ENCODE results near the gene HERC5. TPM values are rescaled to one million over a fixed set of nuclear protein-coding genes. Genes with fewer than 3 reads are reported as not detected.

Gene HERC5
- polyA plus RNA-seq, 2 of the 4 experiments (the other 2 are of a cell fraction), result 4.3 to 5.1 TPM

DNA sequence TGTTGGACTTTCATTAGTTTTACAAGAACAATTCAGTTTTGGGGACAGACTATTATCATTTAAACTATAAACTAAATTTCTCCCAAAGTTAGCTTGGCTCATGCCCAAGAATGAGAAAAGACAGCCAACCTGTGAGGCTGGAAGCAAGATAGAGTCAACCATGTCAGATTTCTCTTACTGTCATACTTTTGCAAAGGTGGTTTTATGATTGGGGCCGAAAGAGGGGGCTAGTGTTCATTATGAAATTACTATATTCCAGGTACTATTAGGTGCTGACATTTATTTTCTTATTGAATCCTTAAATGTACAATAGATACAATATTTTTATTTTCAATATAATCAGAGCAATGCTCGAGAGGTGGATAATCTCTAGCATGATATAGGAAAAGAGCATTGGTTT lies 47.7 kb upstream of the HERC5 start (continued):
- TF ChIP-seq, protein P1, sequence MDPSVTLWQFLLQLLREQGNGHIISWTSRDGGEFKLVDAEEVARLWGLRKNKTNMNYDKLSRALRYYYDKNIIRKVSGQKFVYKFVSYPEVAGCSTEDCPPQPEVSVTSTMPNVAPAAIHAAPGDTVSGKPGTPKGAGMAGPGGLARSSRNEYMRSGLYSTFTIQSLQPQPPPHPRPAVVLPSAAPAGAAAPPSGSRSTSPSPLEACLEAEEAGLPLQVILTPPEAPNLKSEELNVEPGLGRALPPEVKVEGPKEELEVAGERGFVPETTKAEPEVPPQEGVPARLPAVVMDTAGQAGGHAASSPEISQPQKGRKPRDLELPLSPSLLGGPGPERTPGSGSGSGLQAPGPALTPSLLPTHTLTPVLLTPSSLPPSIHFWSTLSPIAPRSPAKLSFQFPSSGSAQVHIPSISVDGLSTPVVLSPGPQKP (IDR thresholded peaks at IDR 0.05; ENCODE audit: low read depth, low read length), result no peak
- TF ChIP-seq FOXS1 (CRISPR knock-in tag; IDR thresholded peaks at IDR 0.05) (no peak), ZFP36 (IDR thresholded peaks at IDR 0.05; ENCODE audit: borderline replicate concordance, partially characterized antibody) (no peak), CEBPB (IDR thresholded peaks at IDR 0.05) (no peak), SREBF2 (IDR thresholded peaks at IDR 0.05) (no peak), CBX8 (IDR thresholded peaks at IDR 0.05) (no peak), EHF (CRISPR knock-in tag; IDR thresholded peaks at IDR 0.05) (no peak)

DNA sequence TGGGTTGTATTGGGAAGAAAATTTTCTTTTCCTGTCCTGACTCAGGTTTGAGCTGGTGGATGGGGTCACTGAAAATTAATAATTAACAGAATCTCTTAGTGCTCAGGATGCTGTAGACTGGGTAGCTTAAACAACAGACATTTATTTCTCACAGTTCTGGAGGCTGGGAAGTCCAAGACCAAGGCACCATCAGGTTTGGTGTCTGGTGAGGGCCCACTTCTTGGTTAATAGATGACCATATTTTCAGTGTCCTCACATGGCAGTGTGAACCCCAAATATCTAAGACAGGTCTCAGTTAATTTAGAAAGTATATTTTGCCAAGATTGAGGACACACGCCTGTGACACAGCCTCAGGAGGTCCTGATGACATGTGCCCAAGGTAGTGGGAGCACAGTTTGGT lies 47.1 kb upstream of the HERC5 start:
- FAIRE-seq (no peak), DNase-seq (ENCODE audit: low read depth in 1 of 2, low spot score in 1 of 2) (no peak), ATAC-seq (no peak)
- Histone ChIP-seq H3K9me3 (no peaks in the 10 kb centered on the region), H3K4me1 (no peaks in the 10 kb centered on the region), H3K4me2 (no peak overlapping the region), H3K4me3 (no peak overlapping the region), H3K27ac (no peak overlapping the region)
- WGBS (ENCODE audit: missing lambda C conversion rate), result 80% methylated on average over 1 of the region's 1 CpG
- no peak for TF ChIP-seq EHMT2 (IDR thresholded peaks at IDR 0.05; ENCODE audit: low read depth)
- ChIA-PET CTCF (interaction anchor here (1.3 kb wide), 1 partner anchor 187 kb away, joined by 3 read pairs; no protein-coding TSS in a partner anchor), POLR2A (no interaction called here)

DNA sequence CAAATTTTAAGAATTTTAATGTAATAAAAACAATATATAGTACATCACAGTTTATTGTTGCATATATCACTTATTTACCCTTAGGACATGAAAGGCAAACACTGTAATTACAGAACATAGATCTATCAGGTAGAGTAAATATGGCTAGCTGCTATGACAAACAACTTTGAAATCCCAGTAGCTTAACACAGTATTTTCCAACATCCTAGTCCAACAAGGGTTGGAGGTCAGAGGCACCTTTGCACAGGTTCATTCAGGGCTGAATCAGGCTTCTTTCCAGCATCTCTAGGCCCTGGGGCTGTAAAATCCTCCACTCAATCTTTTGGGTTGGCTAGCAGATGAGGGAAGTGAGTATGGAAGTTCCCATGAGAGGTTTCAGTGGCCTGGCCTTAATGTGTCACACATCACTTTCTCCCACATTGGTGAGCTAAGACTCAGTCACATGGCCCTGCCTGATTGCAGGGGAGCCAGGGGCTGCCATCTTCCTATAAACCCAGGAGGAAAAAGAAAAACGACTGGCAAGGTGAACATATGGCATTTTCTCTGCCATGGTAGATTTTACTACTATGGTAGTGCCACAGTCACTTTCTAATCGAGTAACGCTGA lies 45.3 kb upstream of the HERC5 start:
- Histone ChIP-seq H3K27ac (no peak overlapping the region), H3K4me1 (no peaks in the 10 kb centered on the region), H3K4me3 (no peak overlapping the region), H3K9me3 (no peaks in the 10 kb centered on the region), H3K4me2 (no peak overlapping the region)
- DNase-seq (ENCODE audit: low read depth in 1 of 2, low spot score in 1 of 2) (no peak), ATAC-seq (no peak), FAIRE-seq (no peak)
- ChIA-PET POLR2A (no interaction called here), CTCF (interaction anchor here (1.1 kb wide), 1 partner anchor 24 kb away, joined by 3 read pairs; no protein-coding TSS in a partner anchor)
- 70% methylated on average over 3 of the region's 3 CpGs for WGBS (ENCODE audit: missing lambda C conversion rate)
- TF ChIP-seq SMC3 (IDR thresholded peaks at IDR 0.05), result no peak
- TF ChIP-seq CHD4 (IDR thresholded peaks at IDR 0.05; ENCODE audit: borderline replicate concordance), result no peak
- no peak for TF ChIP-seq HOXB5 (CRISPR knock-in tag; IDR thresholded peaks at IDR 0.05)
- TF ChIP-seq, protein P2, sequence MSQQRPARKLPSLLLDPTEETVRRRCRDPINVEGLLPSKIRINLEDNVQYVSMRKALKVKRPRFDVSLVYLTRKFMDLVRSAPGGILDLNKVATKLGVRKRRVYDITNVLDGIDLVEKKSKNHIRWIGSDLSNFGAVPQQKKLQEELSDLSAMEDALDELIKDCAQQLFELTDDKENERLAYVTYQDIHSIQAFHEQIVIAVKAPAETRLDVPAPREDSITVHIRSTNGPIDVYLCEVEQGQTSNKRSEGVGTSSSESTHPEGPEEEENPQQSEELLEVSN (IDR thresholded peaks at IDR 0.05; ENCODE audit: borderline replicate concordance, low read depth), result no peak
- TF ChIP-seq ZSCAN20 (CRISPR knock-in tag; IDR thresholded peaks at IDR 0.05), result no peak
- TF ChIP-seq, protein P3, sequence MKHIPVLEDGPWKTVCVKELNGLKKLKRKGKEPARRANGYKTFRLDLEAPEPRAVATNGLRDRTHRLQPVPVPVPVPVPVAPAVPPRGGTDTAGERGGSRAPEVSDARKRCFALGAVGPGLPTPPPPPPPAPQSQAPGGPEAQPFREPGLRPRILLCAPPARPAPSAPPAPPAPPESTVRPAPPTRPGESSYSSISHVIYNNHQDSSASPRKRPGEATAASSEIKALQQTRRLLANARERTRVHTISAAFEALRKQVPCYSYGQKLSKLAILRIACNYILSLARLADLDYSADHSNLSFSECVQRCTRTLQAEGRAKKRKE (CRISPR knock-in tag; IDR thresholded peaks at IDR 0.05; ENCODE audit: low read depth), result no peak
- TF ChIP-seq RCOR1 (IDR thresholded peaks at IDR 0.05; ENCODE audit: low read depth, low read length), result no peak
- no peak for TF ChIP-seq CBX8 (IDR thresholded peaks at IDR 0.05)
- no peak for TF ChIP-seq ZC3H11A (IDR thresholded peaks at IDR 0.05)
- TF ChIP-seq HOXA7 (CRISPR knock-in tag; IDR thresholded peaks at IDR 0.05), result no peak
- TF ChIP-seq, protein P4, sequence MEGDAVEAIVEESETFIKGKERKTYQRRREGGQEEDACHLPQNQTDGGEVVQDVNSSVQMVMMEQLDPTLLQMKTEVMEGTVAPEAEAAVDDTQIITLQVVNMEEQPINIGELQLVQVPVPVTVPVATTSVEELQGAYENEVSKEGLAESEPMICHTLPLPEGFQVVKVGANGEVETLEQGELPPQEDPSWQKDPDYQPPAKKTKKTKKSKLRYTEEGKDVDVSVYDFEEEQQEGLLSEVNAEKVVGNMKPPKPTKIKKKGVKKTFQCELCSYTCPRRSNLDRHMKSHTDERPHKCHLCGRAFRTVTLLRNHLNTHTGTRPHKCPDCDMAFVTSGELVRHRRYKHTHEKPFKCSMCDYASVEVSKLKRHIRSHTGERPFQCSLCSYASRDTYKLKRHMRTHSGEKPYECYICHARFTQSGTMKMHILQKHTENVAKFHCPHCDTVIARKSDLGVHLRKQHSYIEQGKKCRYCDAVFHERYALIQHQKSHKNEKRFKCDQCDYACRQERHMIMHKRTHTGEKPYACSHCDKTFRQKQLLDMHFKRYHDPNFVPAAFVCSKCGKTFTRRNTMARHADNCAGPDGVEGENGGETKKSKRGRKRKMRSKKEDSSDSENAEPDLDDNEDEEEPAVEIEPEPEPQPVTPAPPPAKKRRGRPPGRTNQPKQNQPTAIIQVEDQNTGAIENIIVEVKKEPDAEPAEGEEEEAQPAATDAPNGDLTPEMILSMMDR (IDR thresholded peaks at IDR 0.05), result no peak
- no peak for TF ChIP-seq ZNF302 (CRISPR knock-in tag; IDR thresholded peaks at IDR 0.05)
- TF ChIP-seq FOSB (CRISPR knock-in tag; IDR thresholded peaks at IDR 0.05), result no peak
- TF ChIP-seq HEYL (CRISPR knock-in tag; IDR thresholded peaks at IDR 0.05), result no peak
- no peak for TF ChIP-seq JUNB (IDR thresholded peaks at IDR 0.05)
- no peak for TF ChIP-seq RNF2 (IDR thresholded peaks at IDR 0.05; ENCODE audit: borderline replicate concordance, low read depth)
- no peak for TF ChIP-seq EP300 (IDR thresholded peaks at IDR 0.05)
- TF ChIP-seq EHF (CRISPR knock-in tag; IDR thresholded peaks at IDR 0.05), result no peak
- TF ChIP-seq MAZ (IDR thresholded peaks at IDR 0.05; ENCODE audit: borderline replicate concordance, low read depth, low read length), result no peak
- no peak for TF ChIP-seq KDM5A (IDR thresholded peaks at IDR 0.05)

Measured in A549 (cell line).